GM13976 (cell line): ENCODE data around the gene APOA4.

Experiments used
- DNase-seq: peaks from one replicate; pipeline ENCODE4 v3.0.0; 2012; ENCODE audit warnings: low spot score
- CTCF ChIP-seq: IDR thresholded peaks from 2 replicates; pipeline ENCODE4 v1.5.1; 2012; ENCODE audit warnings: borderline replicate concordance, mild to moderate bottlenecking; ENCODE audit not compliant: insufficient read depth; ENCODE audit errors: extremely low read depth, missing control alignments, control extremely low read depth
- in situ Hi-C: fragments of 300-500 bp; cut with MboI; formaldehyde crosslinking; loops from one replicate; pipeline ENCODE4 v1.12.0; 2022; ENCODE audit warnings: low sequenced_read_pairs, mixed read lengths, inconsistent platforms; ENCODE audit not compliant: unreplicated experiment

APOA4 gene

GRCh38 chr11:116792144-116792868, 30.8 kb downstream of the APOA4 start:
- in situ Hi-C loops, result loop anchor here (25.0 kb wide), 1 partner anchor 320 kb away; no protein-coding TSS in a partner anchor
- no peak for DNase-seq
- TF ChIP-seq CTCF, result no peak

- TF ChIP-seq CTCF, result no peak
- no peak for DNase-seq
- in situ Hi-C loops, result loop anchor here (25.0 kb wide), 1 partner anchor 321 kb away; no protein-coding TSS in a partner anchor
These were observed 31.3 kb downstream of the APOA4 start, which contains the start of gene APOA5 for GRCh38 chr11:116791813-116792143. APOA5 (minus strand) TSS chr11:116791879; CDS start chr11:116791860, 19 bp downstream.

GRCh38 chr11:116791002-116791812, 31.9 kb downstream of the APOA4 start:
- in situ Hi-C loops, result loop anchor here (25.0 kb wide), 1 partner anchor 321 kb away; no protein-coding TSS in a partner anchor
- DNase-seq, result peak; percentile 89
- peak; percentile 89 for TF ChIP-seq CTCF

GRCh38 chr11:116790167-116791001, 32.7 kb downstream of the APOA4 start:
- DNase-seq, result no peak
- no peak for TF ChIP-seq CTCF
- in situ Hi-C loops, result loop anchor here (25.0 kb wide), 1 partner anchor 322 kb away; no protein-coding TSS in a partner anchor

GRCh38 chr11:116788975-116789374, 34.1 kb downstream of the APOA4 start:
- in situ Hi-C loops, result loop anchor here (25.0 kb wide), 1 partner anchor 323 kb away; no protein-coding TSS in a partner anchor
- DNase-seq, result no peak
- TF ChIP-seq CTCF, result no peak

GRCh38 chr11:116788534-116788933, 34.6 kb downstream of the APOA4 start:
- in situ Hi-C loops, result loop anchor here (25.0 kb wide), 1 partner anchor 324 kb away; no protein-coding TSS in a partner anchor
- no peak for TF ChIP-seq CTCF
- no peak for DNase-seq
